HG02678 (cell line): ENCODE data around the gene MUC4.
"Not testable (repeated sequence)": the region's sequence is repeated elsewhere in the genome, so short reads cannot be mapped to it uniquely, and the experiment has no call there.

Source experiments
- ATAC-seq: cut with Tn5 transposase; IDR thresholded peaks from one replicate; pipeline ENCODE4 v1.9.1; 2021; ENCODE audit warnings: mild to moderate bottlenecking, moderate library complexity; ENCODE audit not compliant: unreplicated experiment

Gene MUC4

DNA sequence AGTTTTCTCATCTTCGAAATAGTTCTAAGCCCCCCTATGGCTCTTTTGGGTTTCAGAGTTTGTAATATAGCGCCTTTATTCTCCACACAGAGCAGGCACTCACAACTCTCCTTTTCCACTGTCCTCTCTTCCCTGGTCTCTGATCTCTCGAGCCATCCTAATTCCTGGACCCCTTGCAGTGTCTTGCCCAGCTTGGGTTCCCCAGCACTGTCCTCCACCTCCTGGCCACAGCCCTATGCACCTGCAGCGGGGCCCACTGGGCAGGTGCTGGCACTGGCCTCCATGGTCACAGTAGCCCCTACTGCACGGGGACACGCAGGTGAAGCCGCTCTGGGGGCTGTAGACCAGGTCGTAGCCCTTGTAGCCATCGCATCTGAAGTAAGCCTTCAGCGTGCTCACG, 63.1 kb downstream of the MUC4 start:
- ATAC-seq: no peak

DNA sequence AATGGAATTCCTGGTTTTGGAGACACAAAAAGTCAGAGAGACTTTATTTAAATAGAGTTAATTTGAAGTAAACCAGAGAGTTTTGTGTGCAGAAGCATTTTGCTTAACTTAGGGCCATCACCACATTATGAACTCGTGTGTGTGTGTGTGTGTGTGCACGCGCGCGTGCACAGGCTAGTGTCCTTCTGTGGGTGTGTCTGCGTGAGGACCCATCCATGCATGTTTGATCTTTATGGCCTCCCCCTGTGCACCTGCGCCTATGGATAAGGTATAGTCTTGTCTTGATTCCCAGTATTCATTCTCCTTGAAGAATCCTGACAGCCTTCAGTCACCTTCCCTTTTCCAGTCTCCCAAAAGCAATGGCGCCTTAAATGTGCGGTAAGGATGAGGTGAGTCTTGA, 65.0 kb downstream of the MUC4 start:
- no peak for ATAC-seq

DNA sequence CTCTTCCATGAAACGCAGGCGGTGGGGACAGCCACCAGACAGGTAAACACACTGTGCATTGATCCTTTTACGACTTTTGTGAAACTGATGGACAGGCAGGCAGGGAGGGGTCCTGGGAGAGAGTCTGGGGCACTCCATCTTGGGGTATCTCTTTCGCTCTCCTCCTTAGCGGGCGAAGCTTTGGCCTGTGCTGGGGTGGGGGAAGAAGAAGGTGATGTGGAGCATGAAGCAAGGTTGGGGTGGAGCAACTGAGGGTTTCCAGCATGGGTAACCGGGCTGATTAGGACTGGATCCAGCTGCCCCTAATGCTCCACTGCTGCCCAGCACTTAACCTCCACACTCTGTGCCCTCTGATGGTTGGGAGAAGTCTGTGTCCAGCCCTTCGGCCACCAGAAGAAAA, 65.4 kb downstream of the MUC4 start:
- ATAC-seq: no peak

DNA sequence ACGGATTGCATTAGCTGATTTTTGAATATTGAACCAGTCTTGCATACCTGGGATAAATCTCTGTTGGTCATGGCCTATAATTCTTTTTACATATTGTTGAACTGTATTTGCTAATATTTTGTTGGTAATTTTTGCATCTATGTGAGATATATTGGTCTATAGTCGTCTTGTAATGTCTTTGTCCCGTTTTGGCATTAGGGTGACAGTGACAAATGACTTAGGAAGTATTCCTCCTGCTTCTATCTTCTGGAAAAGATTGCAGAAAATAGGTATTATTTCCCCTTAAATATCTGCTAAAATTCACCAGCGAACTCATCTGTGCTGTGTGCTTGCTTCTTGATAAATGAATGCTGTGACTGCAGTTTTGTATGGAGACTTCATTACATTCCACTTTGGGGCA, 67.3 kb downstream of the MUC4 start:
- no peak for ATAC-seq

DNA sequence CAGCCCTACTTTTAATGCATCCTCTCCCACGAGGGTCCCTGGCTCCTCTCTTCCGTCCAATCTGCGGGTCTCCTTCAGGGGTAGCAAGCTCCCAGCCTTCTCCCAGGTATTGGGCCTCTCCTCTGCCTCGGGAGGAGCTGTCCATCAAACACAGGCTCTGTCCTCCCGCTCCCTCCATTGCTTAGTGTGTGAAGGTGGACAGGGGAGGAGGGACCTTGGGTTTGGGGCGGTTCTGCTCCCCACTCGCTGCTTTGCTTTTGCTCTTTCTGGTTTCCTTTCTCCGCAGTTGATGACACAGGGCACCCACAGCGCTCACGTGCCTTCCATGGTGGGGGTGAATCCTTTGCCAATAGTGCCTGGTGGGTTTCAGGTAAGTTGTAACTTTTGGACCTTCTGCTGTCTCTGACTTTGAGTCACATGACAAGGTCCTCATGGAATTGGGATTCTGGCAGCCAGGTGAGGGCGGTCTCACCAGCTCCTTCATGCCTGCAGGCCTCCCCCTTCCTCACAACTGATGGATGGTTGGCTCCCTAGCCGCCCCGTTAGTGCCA, 72.1 kb downstream of the MUC4 start:
- no peak for ATAC-seq

DNA sequence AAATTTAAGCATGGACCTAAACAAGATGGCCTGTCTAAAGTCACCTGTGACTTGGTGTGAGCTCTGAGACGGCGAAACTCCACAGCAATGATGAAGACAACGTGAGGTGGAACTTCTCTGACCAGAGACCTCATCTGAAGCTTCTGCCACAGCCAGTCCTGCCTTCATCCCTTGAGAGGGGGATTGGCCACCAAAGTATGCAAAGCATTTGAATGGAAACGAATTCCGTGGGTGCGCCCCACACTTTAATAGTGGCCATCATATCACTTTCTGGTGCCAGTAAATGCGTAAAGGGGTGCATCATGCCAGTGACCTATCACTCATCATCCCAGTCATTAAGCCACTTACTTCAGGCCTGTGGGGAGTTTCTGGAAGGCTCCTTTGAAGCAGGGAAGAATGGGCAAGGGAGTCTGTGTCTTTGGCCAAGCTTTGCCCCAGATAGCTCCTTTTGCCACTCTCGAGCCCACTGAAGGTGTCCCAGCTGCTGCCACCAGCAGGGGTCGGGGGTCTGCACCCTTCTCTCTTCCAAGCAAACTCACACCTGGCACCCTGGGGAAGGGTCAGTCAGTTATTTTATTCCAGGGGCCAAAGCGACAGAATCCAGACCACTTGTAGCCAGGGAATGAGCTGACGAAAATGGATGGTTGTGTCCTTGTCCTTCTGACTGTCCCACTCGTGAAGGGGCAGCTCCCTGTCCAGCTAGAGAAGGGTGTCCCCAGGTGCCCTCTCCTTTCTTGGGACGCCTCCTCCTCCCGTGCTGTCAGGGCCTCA, 73.3 kb downstream of the MUC4 start:
- no peak for ATAC-seq

DNA sequence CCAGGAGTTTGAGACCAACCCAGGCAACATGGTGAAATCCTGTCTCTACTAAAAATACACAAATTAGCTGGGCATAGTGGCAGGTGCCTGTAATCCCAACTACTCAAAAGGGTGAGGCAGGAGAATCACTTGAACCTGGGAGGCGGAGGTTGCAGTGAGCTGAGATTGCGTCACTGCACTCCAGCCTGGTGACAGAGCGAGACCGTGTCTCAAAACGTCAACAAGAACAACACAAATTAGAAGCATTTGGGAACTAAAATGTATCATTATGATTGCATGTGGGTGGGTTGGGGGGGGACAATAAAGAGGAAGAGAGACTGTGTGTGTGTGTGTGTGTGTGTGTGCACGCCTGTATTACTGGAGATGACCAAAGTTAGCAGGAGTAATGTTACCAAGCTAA, 73.9 kb downstream of the MUC4 start:
- ATAC-seq: not testable (repeated sequence)

DNA sequence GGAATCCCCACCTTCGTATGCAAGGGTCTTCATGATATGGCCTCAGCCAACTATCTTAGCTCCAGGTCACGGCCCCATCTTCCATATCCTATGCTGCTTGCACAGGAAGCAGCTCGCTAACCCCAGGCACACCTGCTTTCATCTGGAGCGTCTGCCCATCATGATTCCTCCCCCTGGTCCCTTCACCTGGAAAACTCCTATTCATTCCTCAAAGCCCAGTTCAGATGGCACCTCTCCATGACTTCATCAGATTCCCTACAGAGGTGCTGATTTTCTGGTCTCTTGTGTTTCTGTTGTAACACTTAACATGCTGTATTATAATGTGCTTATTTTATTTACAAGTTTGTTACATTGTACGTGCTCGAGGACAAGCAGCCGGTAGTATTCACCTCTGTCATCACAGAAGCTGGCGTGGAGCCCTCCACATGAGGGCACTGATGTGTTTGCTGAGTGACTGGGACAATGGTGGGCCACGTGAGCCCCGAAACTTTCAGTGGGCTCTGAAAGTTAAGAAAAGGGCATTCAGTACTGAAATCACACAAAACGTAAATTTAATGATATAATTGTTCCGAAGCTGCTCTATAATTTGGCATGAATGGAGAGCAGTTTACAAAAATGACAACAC, 74.8 kb downstream of the MUC4 start:
- ATAC-seq: no peak

DNA sequence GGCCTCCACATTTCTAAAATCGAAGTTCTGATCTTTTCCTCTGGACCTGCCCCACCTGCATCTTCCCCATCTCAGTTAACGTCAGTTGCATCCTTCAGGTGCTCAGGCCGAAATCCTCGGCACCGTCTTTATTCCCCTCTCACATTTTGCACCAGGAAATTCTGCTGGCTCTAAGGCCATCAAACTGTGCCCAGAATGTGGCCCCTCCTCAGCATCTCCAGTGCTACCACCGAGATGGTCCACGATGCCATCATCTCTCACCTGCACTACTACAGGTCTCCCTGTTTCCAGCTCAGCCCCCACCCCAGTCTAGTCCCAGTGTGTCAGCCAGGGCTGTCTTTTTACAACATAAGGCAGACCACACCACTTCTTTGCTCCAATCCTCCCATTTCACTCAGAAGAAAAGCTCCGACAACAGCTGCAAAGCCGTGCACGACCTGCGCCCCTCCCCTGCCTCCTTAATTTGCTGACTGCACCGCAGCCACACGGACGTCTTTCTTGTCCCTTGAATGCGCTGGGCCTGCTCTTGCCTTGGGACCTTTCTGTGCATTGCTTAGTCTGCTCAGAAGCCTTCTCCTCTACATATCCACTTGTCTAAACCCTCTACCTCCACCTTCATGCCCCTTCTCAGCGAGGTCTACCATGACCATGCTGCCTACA, 76.6 kb downstream of the MUC4 start:
- no peak for ATAC-seq

DNA sequence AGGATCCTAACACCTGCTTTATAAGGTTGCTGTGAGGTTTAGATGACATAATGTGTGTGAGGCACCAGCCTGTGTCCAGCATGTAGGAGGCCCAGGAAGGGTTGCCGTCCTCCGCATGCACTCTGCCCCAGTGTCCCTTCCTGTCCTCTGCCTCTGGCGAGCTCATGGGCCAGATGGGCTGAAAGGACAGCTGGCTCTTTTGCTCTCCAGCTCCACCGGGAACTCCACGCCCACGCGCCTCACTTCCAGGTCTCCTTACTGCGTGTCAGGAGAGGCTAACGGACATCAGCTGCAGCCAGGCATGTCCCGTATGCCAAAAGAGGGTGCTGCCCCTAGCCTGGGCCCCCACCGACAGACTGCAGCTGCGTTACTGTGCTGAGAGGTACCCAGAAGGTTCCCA, 78.8 kb downstream of the MUC4 start:
- ATAC-seq: no peak

DNA sequence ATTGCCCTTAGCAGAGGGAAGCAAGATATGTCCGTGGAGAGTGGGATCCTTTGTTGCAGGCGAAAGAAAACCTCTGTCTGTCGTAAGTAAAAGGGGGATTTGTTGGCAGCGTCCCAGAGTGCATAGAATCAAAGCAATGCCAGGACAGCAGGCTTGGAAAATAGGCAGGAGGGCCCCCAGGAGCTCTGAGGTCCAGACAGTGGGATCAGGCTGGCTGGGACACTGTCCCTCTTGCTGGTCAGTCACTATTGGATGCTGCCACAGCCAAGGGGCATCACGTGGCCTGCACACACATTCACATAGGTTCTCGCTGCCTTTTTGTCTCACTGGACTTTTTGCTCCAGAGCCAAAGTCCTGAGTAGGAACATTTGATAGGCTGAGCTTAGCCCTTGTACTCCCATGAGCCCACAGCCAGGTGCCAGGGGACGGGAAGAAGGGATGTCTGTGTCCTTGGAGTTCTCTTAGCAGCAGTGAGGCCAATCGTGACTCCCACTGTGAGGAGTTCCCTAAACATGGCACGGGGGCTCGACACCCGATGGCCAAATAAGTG, 80.3 kb downstream of the MUC4 start:
- ATAC-seq: no peak

DNA sequence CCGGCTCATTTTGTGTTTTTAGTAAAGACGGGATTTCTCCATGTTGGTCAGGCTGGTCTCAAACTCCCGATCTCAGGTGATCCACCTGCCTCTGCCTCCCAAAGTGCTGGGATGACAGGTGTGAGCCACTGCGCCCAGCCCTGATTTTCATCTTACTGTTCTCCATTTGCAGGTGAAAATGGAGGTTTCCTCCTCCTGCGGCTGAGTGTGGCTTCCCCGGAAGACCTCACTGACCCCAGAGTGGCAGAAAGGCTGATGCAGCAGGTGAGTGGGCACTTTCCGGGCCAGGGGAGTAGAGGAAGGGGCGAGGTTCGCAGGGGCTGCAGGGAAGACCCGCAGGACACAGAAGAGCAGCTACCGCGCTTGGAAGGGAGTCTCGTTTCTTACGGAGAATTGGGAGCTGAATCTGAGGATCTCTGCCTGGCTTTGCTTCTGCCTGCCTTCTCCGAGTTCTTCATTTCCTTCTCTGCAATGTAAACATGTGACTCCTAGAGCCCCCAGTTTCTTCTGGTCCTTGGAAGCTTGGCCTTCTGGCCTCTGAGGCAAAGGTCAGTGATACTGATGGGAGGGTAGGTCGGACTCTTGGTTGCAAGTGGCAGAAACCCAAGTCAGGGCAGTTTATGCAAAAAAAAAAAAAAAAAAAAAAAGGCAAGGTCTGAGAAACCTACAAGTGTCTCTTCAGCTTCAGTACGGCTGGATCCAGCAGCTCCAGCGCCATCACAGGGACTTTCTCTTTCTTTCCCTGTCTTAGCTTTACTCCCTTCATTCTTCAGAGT, 82.1 kb downstream of the MUC4 start:
- no peak for ATAC-seq

DNA sequence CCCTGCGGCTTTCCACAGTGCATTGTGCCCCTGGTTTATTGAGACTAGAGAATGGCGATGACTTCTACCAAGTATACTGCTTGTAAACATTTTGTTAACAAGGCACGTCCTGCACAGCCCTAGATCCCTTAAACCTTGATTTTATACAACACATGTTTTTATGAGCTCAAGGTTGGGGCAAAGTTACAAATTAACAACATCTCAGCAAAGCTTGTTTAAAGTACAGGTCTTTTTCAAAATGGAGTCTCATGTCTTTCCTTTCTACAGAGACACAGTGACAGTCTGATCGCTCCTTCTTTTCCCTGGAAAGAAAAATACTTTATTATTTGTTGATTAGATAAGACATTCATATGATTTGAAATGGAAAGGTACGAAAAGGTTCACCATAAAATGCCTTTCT, 82.9 kb downstream of the MUC4 start:
- ATAC-seq: not testable (repeated sequence)

DNA sequence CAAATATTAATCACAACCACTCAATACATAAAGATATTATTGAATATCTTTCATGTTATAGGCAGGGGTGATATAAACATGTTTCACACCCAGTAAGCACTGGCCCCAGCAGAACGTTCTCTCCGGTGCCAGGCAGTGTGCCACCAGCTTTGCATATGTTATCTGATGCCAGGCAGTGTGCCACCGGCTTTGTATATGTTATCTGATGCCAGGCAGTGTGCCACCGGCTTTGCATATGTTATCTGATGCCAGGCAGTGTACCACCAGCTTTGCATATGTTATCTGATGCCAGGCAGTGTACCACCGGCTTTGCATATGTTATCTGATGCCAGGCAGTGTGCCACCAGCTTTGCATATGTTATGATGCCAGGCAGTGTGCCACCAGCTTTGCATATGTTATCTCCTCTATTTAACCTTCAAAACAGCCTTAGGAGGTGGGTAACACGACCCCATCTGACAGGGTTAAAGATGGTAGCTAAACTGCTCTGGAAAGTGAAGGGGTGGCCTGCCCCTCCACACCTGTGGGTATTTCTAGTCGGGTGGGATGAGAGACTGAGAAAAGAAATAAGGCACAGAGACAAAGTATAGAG, 84.0 kb downstream of the MUC4 start:
- ATAC-seq: no peak

DNA sequence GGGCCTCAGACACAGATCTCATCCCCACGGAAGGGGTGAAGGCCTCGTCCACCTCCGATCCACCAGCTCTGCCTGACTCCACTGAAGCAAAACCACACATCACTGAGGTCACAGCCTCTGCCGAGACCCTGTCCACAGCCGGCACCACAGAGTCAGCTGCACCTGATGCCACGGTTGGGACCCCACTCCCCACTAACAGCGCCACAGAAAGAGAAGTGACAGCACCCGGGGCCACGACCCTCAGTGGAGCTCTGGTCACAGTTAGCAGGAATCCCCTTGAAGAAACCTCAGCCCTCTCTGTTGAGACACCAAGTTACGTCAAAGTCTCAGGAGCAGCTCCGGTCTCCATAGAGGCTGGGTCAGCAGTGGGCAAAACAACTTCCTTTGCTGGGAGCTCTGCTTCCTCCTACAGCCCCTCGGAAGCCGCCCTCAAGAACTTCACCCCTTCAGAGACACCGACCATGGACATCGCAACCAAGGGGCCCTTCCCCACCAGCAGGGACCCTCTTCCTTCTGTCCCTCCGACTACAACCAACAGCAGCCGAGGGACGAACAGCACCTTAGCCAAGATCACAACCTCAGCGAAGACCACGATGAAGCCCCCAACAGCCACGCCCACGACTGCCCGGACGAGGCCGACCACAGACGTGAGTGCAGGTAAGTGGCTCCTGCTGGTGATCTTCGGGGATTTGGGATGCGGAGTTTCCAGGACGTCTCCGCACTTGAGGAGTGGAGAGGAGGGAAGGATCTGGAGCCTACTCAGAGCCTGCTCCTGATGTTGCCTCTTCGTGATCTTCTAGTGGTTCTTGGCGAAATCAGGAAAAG, 85.6 kb downstream of the MUC4 start:
- ATAC-seq: not testable (repeated sequence)

DNA sequence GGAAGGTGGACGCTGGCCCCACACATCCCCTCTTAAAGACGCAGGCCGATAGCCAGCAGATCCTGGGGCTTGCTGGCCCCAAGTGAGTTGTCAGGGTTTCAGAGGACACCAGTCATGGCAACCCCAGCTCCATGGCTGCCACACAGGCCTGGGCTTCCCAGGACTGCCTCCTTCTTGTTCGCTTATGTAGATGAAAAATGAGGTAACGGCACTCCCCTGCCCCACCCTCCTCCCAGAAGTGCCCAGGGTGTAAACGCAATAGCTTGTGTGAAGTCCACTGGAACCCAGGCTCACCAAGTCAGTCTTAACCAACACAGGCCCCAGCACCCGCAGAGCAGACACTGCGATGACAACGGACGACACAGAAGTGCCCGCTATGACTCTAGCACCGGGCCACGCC, 87.4 kb downstream of the MUC4 start:
- ATAC-seq: not testable (repeated sequence)

DNA sequence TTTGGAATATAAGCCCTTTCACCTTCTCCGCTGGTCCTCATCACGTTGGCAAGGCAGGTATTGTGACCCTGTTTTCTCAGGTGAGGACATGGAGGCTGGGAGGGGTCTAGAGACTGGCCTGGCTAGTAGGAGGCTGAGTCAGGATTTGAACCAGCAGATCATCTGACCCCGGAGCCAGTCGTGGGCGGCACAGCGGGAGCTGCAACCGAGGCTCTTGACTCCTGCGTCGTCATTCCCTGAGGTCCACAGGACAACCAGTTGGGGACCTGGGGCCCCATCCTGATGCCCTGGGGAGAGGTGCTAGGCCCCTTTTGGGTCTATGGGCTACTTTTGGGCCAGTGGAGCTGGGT, 88.8 kb downstream of the MUC4 start:
- not testable (repeated sequence) for ATAC-seq

DNA sequence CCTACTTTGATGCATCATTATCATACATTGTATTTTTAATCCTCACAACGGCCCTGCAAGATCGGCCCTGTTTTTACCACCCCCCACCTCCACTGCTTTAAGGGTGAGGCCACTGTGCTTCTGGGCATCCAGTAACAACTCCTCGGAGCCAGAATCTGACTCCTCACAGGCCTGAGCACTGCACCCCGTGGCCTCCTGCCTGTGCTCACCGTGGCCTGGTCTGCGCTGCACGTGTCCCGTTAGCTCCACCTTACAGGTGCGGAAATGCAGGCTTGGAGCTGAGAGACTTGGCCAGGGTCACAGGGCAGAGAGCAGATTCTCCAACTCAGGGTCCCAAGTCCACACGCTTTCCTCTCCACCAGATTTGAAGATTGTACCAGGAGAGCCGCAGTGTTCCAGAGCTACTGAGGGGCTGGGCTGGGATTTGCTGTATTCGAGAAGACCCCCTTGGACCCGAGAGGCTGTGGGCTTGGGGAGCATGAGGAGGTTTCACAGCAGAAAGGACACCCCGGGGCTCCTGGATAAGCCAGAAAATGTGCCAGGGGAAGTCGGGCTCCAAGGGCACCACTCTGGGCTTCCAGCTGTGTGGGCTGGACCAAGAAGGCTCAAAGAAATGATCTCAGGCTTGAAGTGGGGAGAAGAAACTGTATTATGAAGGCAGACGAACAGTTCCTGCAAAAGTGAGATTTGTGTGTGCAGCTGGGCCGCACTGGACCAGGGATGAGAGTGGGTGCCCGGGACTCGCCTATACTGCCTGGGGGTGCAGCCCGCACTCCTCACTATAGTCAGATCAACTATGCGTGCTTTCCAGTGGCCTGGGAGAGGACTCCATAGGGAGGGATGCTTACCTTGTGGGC, 89.4 kb downstream of the MUC4 start:
- not testable (repeated sequence) for ATAC-seq
